HG03520 (cell line): ENCODE data around the gene ARFIP1.
"Not testable (repeated sequence)": the region's sequence is repeated elsewhere in the genome, so short reads cannot be mapped to it uniquely, and the experiment has no call there.

Source experiments
- ATAC-seq: cut with Tn5 transposase; IDR thresholded peaks from one replicate; pipeline ENCODE4 v1.9.1; 2021; ENCODE audit warnings: mild to moderate bottlenecking, moderate library complexity; ENCODE audit not compliant: unreplicated experiment

The ARFIP1 gene

GRCh38 chr4:152843481-152844090 is 63.8 kb downstream of the ARFIP1 start:
- no peak for ATAC-seq

- ATAC-seq = no peak
Observed at GRCh38 chr4:152847376-152847775, 67.6 kb downstream of the ARFIP1 start.

GRCh38 chr4:152848508-152848907 is 68.8 kb downstream of the ARFIP1 start:
- no peak for ATAC-seq

- no peak for ATAC-seq
Observed at GRCh38 chr4:152849350-152849749, 69.6 kb downstream of the ARFIP1 start.

GRCh38 chr4:152850377-152850776 is 70.6 kb downstream of the ARFIP1 start:
- no peak for ATAC-seq

GRCh38 chr4:152851226-152851625 is 71.5 kb downstream of the ARFIP1 start:
- ATAC-seq = no peak

GRCh38 chr4:152853293-152853692 is 73.5 kb downstream of the ARFIP1 start:
- ATAC-seq = no peak

GRCh38 chr4:152854016-152854415 is 74.3 kb downstream of the ARFIP1 start:
- ATAC-seq = not testable (repeated sequence)

- ATAC-seq = no peak
Observed at GRCh38 chr4:152856960-152857359, 77.2 kb downstream of the ARFIP1 start.

GRCh38 chr4:152858934-152859333 is 79.2 kb downstream of the ARFIP1 start:
- ATAC-seq = no peak

GRCh38 chr4:152860046-152860445 is 80.3 kb downstream of the ARFIP1 start:
- ATAC-seq = no peak

GRCh38 chr4:152862608-152863007 is 82.9 kb downstream of the ARFIP1 start:
- no peak for ATAC-seq

- no peak for ATAC-seq
Observed at GRCh38 chr4:152864361-152864760, 84.6 kb downstream of the ARFIP1 start.

GRCh38 chr4:152866432-152866993 is 86.8 kb downstream of the ARFIP1 start:
- not testable (repeated sequence) for ATAC-seq

- ATAC-seq = no peak
Observed at GRCh38 chr4:152870606-152871005, 90.9 kb downstream of the ARFIP1 start.

GRCh38 chr4:152875261-152875660 is 95.5 kb downstream of the ARFIP1 start:
- ATAC-seq = no peak

GRCh38 chr4:152877868-152878267 is 98.1 kb downstream of the ARFIP1 start:
- no peak for ATAC-seq

- ATAC-seq = no peak
Observed at GRCh38 chr4:152880263-152880662, 100.5 kb downstream of the ARFIP1 start.

- ATAC-seq = no peak
Observed at GRCh38 chr4:152881974-152882373, 102.2 kb downstream of the ARFIP1 start.

GRCh38 chr4:152885185-152885584 is 105.4 kb downstream of the ARFIP1 start:
- ATAC-seq = no peak

- no peak for ATAC-seq
Observed at GRCh38 chr4:152886201-152886600, 106.4 kb downstream of the ARFIP1 start.

GRCh38 chr4:152887981-152888380 is 108.2 kb downstream of the ARFIP1 start:
- no peak for ATAC-seq

GRCh38 chr4:152892974-152893373 is 113.2 kb downstream of the ARFIP1 start:
- no peak for ATAC-seq
